Activated CD8-positive, alpha-beta memory T cell treated with anti-CD3 and anti-CD28 coated beads, Interleukin-2, amount 50 U/mL, for 48 hours (primary cell): ENCODE results near the gene PRMT7.
A peak's percentile ranks its signal among the peaks of the same experiment; 100 is the strongest.
"Not testable (repeated sequence)": the region's sequence is repeated elsewhere in the genome, so short reads cannot be mapped to it uniquely, and the experiment has no call there.

Experiments used
- DNase-seq: peaks from one replicate; pipeline ENCODE4 v3.0.0-alpha.2; 2020

Gene PRMT7

GRCh38 chr16:68284847-68285246, 26.0 kb upstream of the PRMT7 start:
- no peak for DNase-seq

- DNase-seq: no peak
Observed at GRCh38 chr16:68285683-68286082, 25.1 kb upstream of the PRMT7 start.

- no peak for DNase-seq
Observed at GRCh38 chr16:68286153-68287074, 24.4 kb upstream of the PRMT7 start.

GRCh38 chr16:68287276-68288251, 23.3 kb upstream of the PRMT7 start:
- DNase-seq: no peak

- no peak for DNase-seq
Observed at GRCh38 chr16:68288252-68288650, 22.6 kb upstream of the PRMT7 start.

- DNase-seq: not testable (repeated sequence)
Observed at GRCh38 chr16:68288796-68289195, 22.0 kb upstream of the PRMT7 start.

GRCh38 chr16:68289202-68289601, 21.6 kb upstream of the PRMT7 start:
- no peak for DNase-seq

GRCh38 chr16:68289621-68290329, 21.0 kb upstream of the PRMT7 start:
- peak; percentile 81 for DNase-seq

- no peak for DNase-seq
Observed at GRCh38 chr16:68290450-68290849, 20.4 kb upstream of the PRMT7 start.

GRCh38 chr16:68291227-68291626, 19.6 kb upstream of the PRMT7 start:
- no peak for DNase-seq

- no peak for DNase-seq
Observed at GRCh38 chr16:68292425-68292824, 18.4 kb upstream of the PRMT7 start.

GRCh38 chr16:68296291-68296690, 14.5 kb upstream of the PRMT7 start:
- DNase-seq: no peak

- no peak for DNase-seq
Observed at GRCh38 chr16:68296693-68297092, 14.1 kb upstream of the PRMT7 start.

GRCh38 chr16:68297908-68298307, 12.9 kb upstream of the PRMT7 start:
- no peak for DNase-seq

- DNase-seq: no peak
Observed at GRCh38 chr16:68298312-68298711, 12.5 kb upstream of the PRMT7 start.

- no peak for DNase-seq
Observed at GRCh38 chr16:68298907-68299561, 11.8 kb upstream of the PRMT7 start.

GRCh38 chr16:68299571-68300453, 11.0 kb upstream of the PRMT7 start:
- no peak for DNase-seq

GRCh38 chr16:68300734-68301459, 9.9 kb upstream of the PRMT7 start:
- no peak for DNase-seq

GRCh38 chr16:68306633-68307032, 4.2 kb upstream of the PRMT7 start:
- no peak for DNase-seq

GRCh38 chr16:68309799-68310198, 1.0 kb upstream of the PRMT7 start:
- DNase-seq: no peak

GRCh38 chr16:68310437-68310773, 414 bp upstream of the PRMT7 start:
- peak; percentile 61 for DNase-seq
